ENCODE measurements around the gene CHAF1A.

Gene CHAF1A

DNA sequence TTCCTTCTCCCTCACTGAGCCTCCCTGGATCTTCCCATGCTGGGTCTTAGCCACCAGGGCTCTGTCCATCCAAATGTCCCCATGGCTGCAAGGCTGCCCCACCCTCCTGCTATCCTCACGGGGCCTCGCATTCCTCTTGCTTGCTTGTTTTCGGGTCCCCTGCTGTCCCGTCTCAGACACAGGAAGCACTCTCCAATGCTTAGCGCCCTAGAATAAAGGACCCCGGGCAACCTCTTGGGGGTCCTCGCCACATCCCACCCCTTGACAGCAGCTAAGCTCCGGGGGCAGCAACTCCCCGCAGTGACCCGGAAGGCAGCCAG, 25.8 kb upstream of the CHAF1A start:
- TF ChIP-seq, protein P1, sequence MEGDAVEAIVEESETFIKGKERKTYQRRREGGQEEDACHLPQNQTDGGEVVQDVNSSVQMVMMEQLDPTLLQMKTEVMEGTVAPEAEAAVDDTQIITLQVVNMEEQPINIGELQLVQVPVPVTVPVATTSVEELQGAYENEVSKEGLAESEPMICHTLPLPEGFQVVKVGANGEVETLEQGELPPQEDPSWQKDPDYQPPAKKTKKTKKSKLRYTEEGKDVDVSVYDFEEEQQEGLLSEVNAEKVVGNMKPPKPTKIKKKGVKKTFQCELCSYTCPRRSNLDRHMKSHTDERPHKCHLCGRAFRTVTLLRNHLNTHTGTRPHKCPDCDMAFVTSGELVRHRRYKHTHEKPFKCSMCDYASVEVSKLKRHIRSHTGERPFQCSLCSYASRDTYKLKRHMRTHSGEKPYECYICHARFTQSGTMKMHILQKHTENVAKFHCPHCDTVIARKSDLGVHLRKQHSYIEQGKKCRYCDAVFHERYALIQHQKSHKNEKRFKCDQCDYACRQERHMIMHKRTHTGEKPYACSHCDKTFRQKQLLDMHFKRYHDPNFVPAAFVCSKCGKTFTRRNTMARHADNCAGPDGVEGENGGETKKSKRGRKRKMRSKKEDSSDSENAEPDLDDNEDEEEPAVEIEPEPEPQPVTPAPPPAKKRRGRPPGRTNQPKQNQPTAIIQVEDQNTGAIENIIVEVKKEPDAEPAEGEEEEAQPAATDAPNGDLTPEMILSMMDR (IDR thresholded peaks at IDR 0.05; ENCODE audit: insufficient read depth, missing control alignments): no peak
- FAIRE-seq: no peak
- DNase-seq (ENCODE audit: insufficient read length, low spot score): no peak

DNA sequence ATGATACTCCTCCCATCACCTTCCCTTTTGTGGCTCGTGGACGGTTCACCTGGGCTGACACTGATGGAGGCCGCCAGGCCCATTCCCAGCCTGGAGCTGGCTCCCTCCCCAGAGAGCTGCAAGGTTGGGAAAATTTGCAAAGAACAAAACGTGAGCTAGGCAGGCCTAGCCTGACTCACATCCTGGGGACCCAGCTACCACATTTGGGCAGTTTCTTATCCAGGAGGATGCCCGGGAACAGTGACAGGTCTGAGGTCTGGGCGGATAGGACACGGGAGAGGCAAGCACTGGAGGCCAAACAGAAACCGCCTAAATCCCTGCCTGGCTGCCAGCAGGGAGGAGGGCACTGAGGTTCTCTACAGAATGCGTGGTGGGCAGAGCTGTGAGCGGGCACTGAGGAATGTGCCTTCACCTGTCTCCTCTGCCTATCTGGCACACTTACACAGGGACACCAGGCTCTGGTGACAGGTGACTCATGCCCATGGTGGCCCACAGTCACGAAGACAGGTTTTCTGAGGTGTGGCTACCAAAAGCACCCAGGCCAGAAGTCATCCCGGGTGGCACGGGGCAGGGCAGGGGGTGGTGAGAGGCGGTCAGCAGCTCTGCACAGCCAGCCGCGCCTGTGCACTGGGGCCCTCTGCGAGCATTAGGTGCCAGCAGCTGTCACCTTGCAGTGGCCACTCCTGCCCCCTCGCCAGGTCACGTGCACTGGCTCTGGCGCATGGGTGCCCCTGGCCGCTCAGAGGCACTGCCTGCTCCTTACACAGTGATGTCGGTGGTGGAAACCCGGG, 25.3 kb upstream of the CHAF1A start:
- DNase-seq (ENCODE audit: insufficient read length, low spot score) (no peak), FAIRE-seq (no peak)
- TF ChIP-seq, protein P1 (IDR thresholded peaks at IDR 0.05; ENCODE audit: insufficient read depth, missing control alignments): no peak

DNA sequence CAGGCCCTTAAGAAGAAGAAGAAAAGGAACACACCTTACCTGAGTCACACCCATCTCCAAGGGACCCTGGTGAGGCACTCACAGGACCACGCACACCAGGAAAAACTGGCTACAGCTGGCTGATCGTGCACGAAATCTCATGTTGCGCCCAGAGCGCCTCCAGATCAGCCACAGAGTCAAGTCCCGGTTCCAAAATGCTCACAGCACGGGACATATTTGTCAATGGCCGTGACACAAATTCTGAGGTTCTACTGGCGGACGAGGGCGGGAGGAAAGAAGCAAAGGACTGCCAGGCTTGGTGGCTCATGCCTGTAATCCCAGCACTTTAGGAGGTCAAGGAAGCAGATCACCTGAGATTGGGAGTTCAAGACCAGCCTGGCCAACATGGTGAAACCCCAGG, 23.6 kb upstream of the CHAF1A start:
- DNase-seq (ENCODE audit: insufficient read length, low spot score) (no peak), FAIRE-seq (no peak)
- TF ChIP-seq, protein P1 (IDR thresholded peaks at IDR 0.05; ENCODE audit: insufficient read depth, missing control alignments): no peak

DNA sequence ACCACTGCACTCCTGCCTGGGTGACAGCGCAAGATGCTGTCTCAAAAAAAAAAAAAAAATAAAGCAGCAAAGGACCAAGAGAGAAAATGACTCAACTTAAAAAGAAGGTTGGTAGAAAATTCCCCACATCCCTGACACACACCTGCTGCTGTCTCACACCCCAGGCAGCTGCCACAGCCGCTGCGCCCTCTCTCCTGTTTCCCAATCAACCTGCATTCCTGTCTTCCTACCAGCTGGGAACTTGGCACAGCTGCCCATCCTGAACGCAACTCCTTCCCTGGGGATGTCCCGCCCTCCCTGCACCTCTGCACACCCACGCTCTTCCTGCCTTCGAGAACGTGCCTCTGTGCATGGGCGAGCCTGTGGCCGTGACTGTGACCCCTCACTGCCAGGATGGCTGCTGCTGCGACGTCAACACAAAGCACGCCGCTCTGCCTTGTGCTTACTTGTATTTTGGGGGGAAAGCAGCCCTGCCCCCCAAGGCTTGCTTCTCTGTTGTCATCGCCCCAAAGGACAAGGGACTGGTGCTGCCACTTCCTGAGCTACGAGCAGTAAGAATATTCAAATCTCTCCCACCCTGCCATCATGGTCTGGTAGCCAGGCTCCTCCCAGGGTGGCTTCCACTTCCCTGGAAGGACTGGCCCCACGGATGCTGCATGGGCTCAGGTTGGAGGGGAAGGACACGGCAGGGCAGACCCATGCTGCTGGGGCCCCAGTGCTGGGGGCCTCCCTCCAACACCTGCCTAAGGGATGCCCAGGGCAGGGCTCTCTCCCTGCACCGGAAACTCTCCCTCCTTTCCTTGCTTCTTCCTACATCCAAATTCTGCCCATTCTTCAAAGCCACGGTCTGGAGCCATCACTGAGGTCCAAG, 22.8 kb upstream of the CHAF1A start:
- TF ChIP-seq, protein P1 (IDR thresholded peaks at IDR 0.05; ENCODE audit: insufficient read depth, missing control alignments): no peak
- FAIRE-seq (no peak), DNase-seq (ENCODE audit: insufficient read length, low spot score) (no peak)

DNA sequence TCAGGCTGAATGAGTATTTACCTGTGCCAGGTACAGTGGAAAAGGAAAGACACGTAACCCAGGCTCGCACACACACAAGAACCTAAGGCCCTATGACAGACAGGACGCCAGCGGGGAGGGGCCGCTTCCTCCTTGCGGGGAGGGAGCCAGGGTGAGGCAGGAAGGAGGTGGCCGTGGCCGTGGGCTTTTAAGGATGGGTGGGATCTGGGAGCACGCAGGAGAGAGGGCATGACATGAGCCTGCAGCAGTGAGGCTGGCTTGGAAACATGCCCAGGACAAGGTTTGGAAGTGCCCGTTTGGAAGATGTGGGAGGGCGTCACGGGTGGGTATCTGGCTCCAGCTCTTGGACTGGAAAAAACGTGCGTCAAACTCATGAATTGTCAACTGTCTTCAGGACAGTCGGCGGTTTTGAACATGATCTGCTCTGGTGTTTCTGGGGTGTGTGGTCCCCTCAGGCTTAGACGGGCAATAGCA, 22.1 kb upstream of the CHAF1A start:
- DNase-seq (ENCODE audit: insufficient read length, low spot score) (no peak), FAIRE-seq (no peak)
- TF ChIP-seq, protein P1 (IDR thresholded peaks at IDR 0.05; ENCODE audit: insufficient read depth, missing control alignments): no peak

DNA sequence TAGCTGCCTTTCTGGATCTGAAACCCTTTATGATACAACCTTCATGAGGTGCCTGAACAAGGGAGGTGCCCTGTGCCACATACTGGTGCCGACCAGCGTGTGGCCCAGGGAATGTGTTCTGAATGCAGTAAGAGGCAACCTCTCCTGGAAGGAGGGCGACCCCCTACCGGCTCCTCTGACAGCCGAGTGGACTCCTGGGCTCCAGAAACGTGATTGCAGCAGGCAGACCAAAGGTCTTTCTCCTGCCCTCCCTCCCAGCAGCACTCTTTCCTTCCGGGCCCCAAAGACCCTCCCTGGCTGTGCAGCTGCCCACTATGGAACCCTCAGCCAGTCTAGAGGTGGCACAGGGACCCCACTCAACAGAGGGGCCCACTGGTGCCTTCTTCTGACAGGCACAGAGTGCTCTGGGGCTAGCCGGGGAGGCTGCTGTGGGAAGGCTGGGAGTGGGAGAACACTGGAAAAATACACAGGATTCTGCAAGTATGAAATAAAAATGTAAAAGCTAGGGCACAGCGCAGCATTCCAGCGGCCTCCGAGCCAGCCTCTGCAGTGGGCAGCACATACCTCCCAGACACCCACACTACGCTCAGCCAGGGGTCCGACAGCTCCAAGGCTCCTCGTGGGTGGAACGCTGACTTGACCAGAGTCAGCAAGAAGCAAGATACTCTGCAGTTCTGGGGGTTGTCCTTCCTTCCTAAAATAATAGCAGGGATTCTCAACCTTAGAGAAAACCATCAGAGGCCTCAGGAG, 17.0 kb upstream of the CHAF1A start:
- TF ChIP-seq, protein P1 (IDR thresholded peaks at IDR 0.05; ENCODE audit: insufficient read depth, missing control alignments): no peak
- no peak for FAIRE-seq
- DNase-seq (ENCODE audit: insufficient read length, low spot score): no peak
